ENCODE measurements around the gene RNF207.

- no peak for TF ChIP-seq POLR2AphosphoS5 (IDR thresholded peaks at IDR 0.05)
- no peak for TF ChIP-seq CTCF (IDR thresholded peaks at IDR 0.05)
- no peak for TF ChIP-seq POLR2A (IDR thresholded peaks at IDR 0.05)
Measured at GRCh38 chr1:6163191-6163972, 42.5 kb upstream of the RNF207 start.
